Right ventricle myocardium superior (tissue), 1 donor: ENCODE data around the gene RP2. TPM values are rescaled to one million over a fixed set of nuclear protein-coding genes. Genes with fewer than 3 reads are reported as not detected.

Experiments
- ATAC-seq: fragments of 200-7000 bp; cut with Tn5 transposase; one replicate; pipeline ENCODE4 v1.9.1; 2020; ENCODE audit warnings: mild to moderate bottlenecking; ENCODE audit not compliant: poor library complexity
- DNase-seq: peaks from one replicate; pipeline ENCODE4 v3.0.0-alpha.2; 2020
- intact Hi-C: fragments of 100-400 bp; cut with DNase I; formaldehyde crosslinking; loops from one replicate; pipeline ENCODE4 v1.11.2; 2022
- long read RNA-seq: library from polyadenylated mRNA; unstranded; transcript quantifications from one replicate; pipeline ENCODE4 v2.0.0, GENCODE V29; 2021
- total RNA-seq: library from RNA; stranded (reverse); fragmentation: NEBNext Ultra II Directional; extraction: Animal tissue kit (Norgen Biotek cat#: 25700); gene quantifications from one replicate; pipeline ENCODE4 v1.2.1, GENCODE V29; 2021
- donor health status: DM: no; HTN: yes; CAD: no; lungs with severe emphysema.

Gene RP2
- 2.8 TPM for total RNA-seq
- long read RNA-seq, transcript RP2-201 (5 exons, 3,803 nt) = major isoform, 17 of 21 reads
- long read RNA-seq, partial matches to known transcripts = 0 of 21 reads
- long read RNA-seq, other reads (novel, unspliced or antisense) = 4 of 21 reads

- intact Hi-C loops = no loop called here
- DNase-seq = peak; percentile 94
- ATAC-seq = peak; percentile 99
Observed at GRCh38 chrX:46836701-46837557, at the start of gene RP2. Gene RP2, plus strand, starts transcription at chrX:46837043. Its CDS starts 58 bp downstream, at chrX:46837101.

GRCh38 chrX:46788902-46789301 lies 47.9 kb upstream of the RP2 start:
- ATAC-seq = no peak
- DNase-seq = no peak
- intact Hi-C loops = no loop called here

GRCh38 chrX:46791927-46792809 lies 44.7 kb upstream of the RP2 start:
- DNase-seq (no peak), ATAC-seq (no peak)
- intact Hi-C loops = no loop called here

- ATAC-seq (no peak), DNase-seq (no peak)
- intact Hi-C loops = no loop called here
Observed at GRCh38 chrX:46792810-46793188, 44.0 kb upstream of the RP2 start.

- intact Hi-C loops = no loop called here
- ATAC-seq (no peak), DNase-seq (no peak)
Observed at GRCh38 chrX:46793386-46794143, 43.3 kb upstream of the RP2 start.

- intact Hi-C loops = loop anchor here (5.0 kb wide), 1 partner anchor 39 kb away; the partner anchor contains the start of gene SLC9A7
Observed at GRCh38 chrX:46796574-46797191, 40.2 kb upstream of the RP2 start.

GRCh38 chrX:46803140-46803539 lies 33.7 kb upstream of the RP2 start:
- no peak for DNase-seq
- intact Hi-C loops = no loop called here
- ATAC-seq = no peak

More at GRCh38 chrX:46796574-46797191, 40.2 kb upstream of the RP2 start:
- ATAC-seq (peak; percentile 76), DNase-seq (peak; percentile 79)

- ATAC-seq = no peak
- intact Hi-C loops = no loop called here
Observed at GRCh38 chrX:46805270-46805669, 31.6 kb upstream of the RP2 start.

GRCh38 chrX:46811121-46811520 lies 25.7 kb upstream of the RP2 start:
- DNase-seq (no peak), ATAC-seq (no peak)
- intact Hi-C loops = no loop called here

More at GRCh38 chrX:46805270-46805669, 31.6 kb upstream of the RP2 start:
- no peak for DNase-seq

- intact Hi-C loops = no loop called here
- ATAC-seq (no peak), DNase-seq (no peak)
Observed at GRCh38 chrX:46812445-46812844, 24.4 kb upstream of the RP2 start.

GRCh38 chrX:46814966-46815365 lies 21.9 kb upstream of the RP2 start:
- no peak for DNase-seq
- no peak for ATAC-seq
- intact Hi-C loops = no loop called here

GRCh38 chrX:46819136-46819535 lies 17.7 kb upstream of the RP2 start:
- DNase-seq = no peak
- no peak for ATAC-seq
- intact Hi-C loops = no loop called here

GRCh38 chrX:46820391-46821100 lies 16.3 kb upstream of the RP2 start:
- ATAC-seq (no peak), DNase-seq (no peak)
- intact Hi-C loops = no loop called here

GRCh38 chrX:46823481-46823880 lies 13.4 kb upstream of the RP2 start:
- ATAC-seq = no peak
- DNase-seq = no peak
- intact Hi-C loops = no loop called here

GRCh38 chrX:46831765-46832327 lies 5.0 kb upstream of the RP2 start:
- no peak for DNase-seq
- no peak for ATAC-seq
- intact Hi-C loops = no loop called here

- DNase-seq (no peak), ATAC-seq (no peak)
- intact Hi-C loops = no loop called here
Observed at GRCh38 chrX:46837558-46838485, 979 bp downstream of the RP2 start.
